CD4-positive, alpha-beta memory T cell (primary cell): ENCODE results near the gene PRDM16. TPM values are rescaled to one million over a fixed set of nuclear protein-coding genes. Genes with fewer than 3 reads are reported as not detected.

Experiments
- CTCF ChIA-PET: fragments of 350-600 bp; sonication (Branson Sonifier 250); formaldehyde crosslinking; loops from one replicate; lab custom pipeline; 2021; ENCODE audit warnings: inconsistent platforms; ENCODE audit not compliant: partially characterized antibody; lab: Charles Lee
- POLR2A ChIA-PET: fragments of 350-600 bp; sonication (Branson Sonifier 250); formaldehyde crosslinking; loops from one replicate; lab custom pipeline; 2021; ENCODE audit not compliant: partially characterized antibody; lab: Charles Lee
- DNase-seq, 5 donors: peaks; one replicate each; pipeline versions ENCODE4 v3.0.0 to v3.0.0-alpha.2; 2020 to 2022; ENCODE audit warnings: mixed read lengths in 1 of 5
- H3K27ac ChIP-seq: one replicate; pipeline ENCODE4 v1.7.0; 2013; ENCODE audit warnings: low read depth, low read length
- H3K27me3 ChIP-seq: 2 replicates; pipeline ENCODE4 v1.7.0; 2013; ENCODE audit warnings: mild to moderate bottlenecking, low read length, moderate library complexity; ENCODE audit not compliant: insufficient read depth
- H3K36me3 ChIP-seq: 2 replicates; pipeline ENCODE4 v1.7.0; 2013; ENCODE audit warnings: mild to moderate bottlenecking, low read length, moderate library complexity; ENCODE audit not compliant: insufficient read depth
- H3K4me1 ChIP-seq: 2 replicates; pipeline ENCODE4 v1.7.0; 2013; ENCODE audit warnings: mild to moderate bottlenecking, low read length, moderate library complexity; ENCODE audit not compliant: insufficient read depth
- H3K4me3 ChIP-seq, 2 donors: one replicate each; pipeline ENCODE4 v1.7.0; 2013; ENCODE audit warnings: low read length in 2 of 2, mild to moderate bottlenecking in 1 of 2
- H3K9me3 ChIP-seq, 2 donors: one replicate each; pipeline ENCODE4 v1.7.0; 2013; ENCODE audit warnings: low read length in 2 of 2, control low read depth in 1 of 2; ENCODE audit not compliant: control insufficient read depth in 1 of 2
- H3K27ac Mint-ChIP-seq, 7 donors: one replicate each; pipeline ENCODE4 v1.8.0; 2020 to 2021; ENCODE audit warnings: mixed read lengths in 7 of 7, mild to moderate bottlenecking in 6 of 7, inconsistent platforms in 3 of 7, moderate library complexity in 3 of 7
- H3K27me3 Mint-ChIP-seq, 2 donors: one replicate each; pipeline ENCODE4 v1.8.0; 2020 to 2021; ENCODE audit warnings: mixed read lengths in 2 of 2
- H3K36me3 Mint-ChIP-seq, 2 donors: one replicate each; pipeline ENCODE4 v1.8.0; 2020 to 2021; ENCODE audit warnings: mixed read lengths in 2 of 2, inconsistent platforms in 1 of 2, mild to moderate bottlenecking in 1 of 2
- H3K4me1 Mint-ChIP-seq, 4 donors: one replicate each; pipeline ENCODE4 v1.8.0; 2020 to 2021; ENCODE audit warnings: mixed read lengths in 4 of 4, mild to moderate bottlenecking in 1 of 4
- H3K4me3 Mint-ChIP-seq, 8 donors: one replicate each; pipeline ENCODE4 v1.8.0; 2020 to 2021; ENCODE audit warnings: mixed read lengths in 8 of 8, mild to moderate bottlenecking in 7 of 8, moderate library complexity in 6 of 8, inconsistent platforms in 3 of 8
- H3K9me3 Mint-ChIP-seq, 8 donors: one replicate each; pipeline ENCODE4 v1.8.0; 2020 to 2021; ENCODE audit warnings: mixed read lengths in 8 of 8, mild to moderate bottlenecking in 5 of 8, inconsistent platforms in 3 of 8, moderate library complexity in 1 of 8
- intact Hi-C: fragments of 100-400 bp; cut with micrococcal nuclease; formaldehyde crosslinking; loops from one replicate; pipeline ENCODE4 v1.15.1; 2023
- polyA plus RNA-seq, 2 donors: library from polyadenylated mRNA; unstranded; fragments of 300-500 nt; fragmentation: Illumina TruSeq; gene quantifications; one replicate each; pipeline ENCODE4 v1.2.3, GENCODE V29; 2021
- total RNA-seq, 2 experiments: library from RNA; stranded (reverse); gene quantifications; one replicate each; pipeline ENCODE4 v1.2.3, GENCODE V29; 2021

Gene PRDM16
- total and polyA plus RNA-seq, 4 experiments from 2014 or later: not detected

GRCh38 chr1:3249231-3249630 lies 180.2 kb downstream of the PRDM16 start:
- Mint-ChIP-seq H3K4me3 (no peak overlapping the region), H3K36me3 (no peaks in the 10 kb centered on the region), H3K27me3 (peaks cover 2 to 8% of the 10 kb centered on the region in 2 donors), H3K27ac (no peak overlapping the region), H3K4me1 (peaks cover 0 to 3% (median 0%) of the 10 kb centered on the region in 4 donors), H3K9me3 (no peaks in the 10 kb centered on the region)
- CTCF ChIA-PET: interaction anchor here (0.6 kb wide), 1 partner anchor 176 kb away, joined by 3 read pairs; no protein-coding TSS in a partner anchor
- no peaks in the 10 kb centered on the region for H3K36me3 ChIP-seq
- no peaks in the 10 kb centered on the region for H3K4me1 ChIP-seq
- no peaks in the 10 kb centered on the region for H3K27me3 ChIP-seq
- no peaks in the 10 kb centered on the region for H3K9me3 ChIP-seq
- no peak overlapping the region for H3K4me3 ChIP-seq
- H3K27ac ChIP-seq: no peak overlapping the region
- DNase-seq: no peak
- intact Hi-C loops: no loop called here
- POLR2A ChIA-PET: no interaction called here

GRCh38 chr1:3249631-3250501 lies 180.9 kb downstream of the PRDM16 start:
- peaks cover 2 to 8% of the 10 kb centered on the region in 2 donors for H3K27me3 Mint-ChIP-seq
- H3K9me3 ChIP-seq: no peaks in the 10 kb centered on the region
- no peaks in the 10 kb centered on the region for H3K36me3 Mint-ChIP-seq
- ChIA-PET POLR2A (no interaction called here), CTCF (interaction anchor here (0.6 kb wide), 1 partner anchor 175 kb away, joined by 3 read pairs; no protein-coding TSS in a partner anchor)
- no peak overlapping the region for H3K4me3 Mint-ChIP-seq
- peaks cover 0 to 3% (median 0%) of the 10 kb centered on the region in 4 donors for H3K4me1 Mint-ChIP-seq
- H3K27ac ChIP-seq: no peak overlapping the region
- H3K27ac Mint-ChIP-seq: no peak overlapping the region
- H3K27me3 ChIP-seq: no peaks in the 10 kb centered on the region
- H3K4me1 ChIP-seq: no peaks in the 10 kb centered on the region
- no peak overlapping the region for H3K4me3 ChIP-seq
- DNase-seq: no peak
- H3K36me3 ChIP-seq: no peaks in the 10 kb centered on the region
- H3K9me3 Mint-ChIP-seq: no peaks in the 10 kb centered on the region
- intact Hi-C loops: no loop called here

- H3K27me3 Mint-ChIP-seq: peaks cover 2 to 8% of the 10 kb centered on the region in 2 donors
- H3K27ac Mint-ChIP-seq: no peak overlapping the region
- H3K9me3 Mint-ChIP-seq: no peaks in the 10 kb centered on the region
- no peaks in the 10 kb centered on the region for H3K4me1 ChIP-seq
- no peak overlapping the region for H3K4me3 ChIP-seq
- H3K36me3 ChIP-seq: no peaks in the 10 kb centered on the region
- no peak for DNase-seq
- H3K4me1 Mint-ChIP-seq: peaks cover 0 to 3% (median 0%) of the 10 kb centered on the region in 4 donors
- no peak overlapping the region for H3K4me3 Mint-ChIP-seq
- ChIA-PET CTCF (no interaction called here), POLR2A (no interaction called here)
- H3K27me3 ChIP-seq: no peaks in the 10 kb centered on the region
- H3K36me3 Mint-ChIP-seq: no peaks in the 10 kb centered on the region
- H3K27ac ChIP-seq: no peak overlapping the region
- intact Hi-C loops: no loop called here
- H3K9me3 ChIP-seq: no peaks in the 10 kb centered on the region
These were observed 181.6 kb downstream of the PRDM16 start for GRCh38 chr1:3250624-3251023.

GRCh38 chr1:3251099-3251806 lies 182.2 kb downstream of the PRDM16 start:
- peaks cover 0 to 2% (median 0%) of the 10 kb centered on the region in 8 donors for H3K9me3 Mint-ChIP-seq
- H3K4me1 Mint-ChIP-seq: peaks cover 0 to 3% (median 0%) of the 10 kb centered on the region in 4 donors
- H3K9me3 ChIP-seq: no peaks in the 10 kb centered on the region
- intact Hi-C loops: no loop called here
- no peak overlapping the region for H3K4me3 ChIP-seq
- no peaks in the 10 kb centered on the region for H3K27me3 ChIP-seq
- H3K27ac Mint-ChIP-seq: no peak overlapping the region
- H3K36me3 Mint-ChIP-seq: no peaks in the 10 kb centered on the region
- no peak for DNase-seq
- peaks cover 2 to 8% of the 10 kb centered on the region in 2 donors for H3K27me3 Mint-ChIP-seq
- no peaks in the 10 kb centered on the region for H3K36me3 ChIP-seq
- no peak overlapping the region for H3K27ac ChIP-seq
- H3K4me3 Mint-ChIP-seq: no peak overlapping the region
- ChIA-PET POLR2A (no interaction called here), CTCF (no interaction called here)
- no peaks in the 10 kb centered on the region for H3K4me1 ChIP-seq

GRCh38 chr1:3251807-3252428 lies 182.9 kb downstream of the PRDM16 start:
- Mint-ChIP-seq H3K36me3 (no peaks in the 10 kb centered on the region), H3K27ac (no peak overlapping the region), H3K4me3 (no peak overlapping the region), H3K4me1 (peaks cover 0 to 3% (median 0%) of the 10 kb centered on the region in 4 donors), H3K9me3 (peaks cover 0 to 4% (median 0%) of the 10 kb centered on the region in 8 donors), H3K27me3 (peaks cover 2 to 6% of the 10 kb centered on the region in 2 donors)
- Histone ChIP-seq H3K9me3 (no peaks in the 10 kb centered on the region), H3K27ac (no peak overlapping the region), H3K4me1 (no peaks in the 10 kb centered on the region), H3K4me3 (no peak overlapping the region), H3K36me3 (no peaks in the 10 kb centered on the region), H3K27me3 (no peaks in the 10 kb centered on the region)
- ChIA-PET POLR2A (no interaction called here), CTCF (no interaction called here)
- DNase-seq: no peak
- intact Hi-C loops: no loop called here

GRCh38 chr1:3255680-3256079 lies 186.7 kb downstream of the PRDM16 start:
- Mint-ChIP-seq H3K27me3 (peaks cover 1 to 3% of the 10 kb centered on the region in 2 donors), H3K4me3 (no peak overlapping the region), H3K36me3 (no peaks in the 10 kb centered on the region), H3K27ac (no peak overlapping the region), H3K9me3 (peaks cover 0 to 6% (median 1%) of the 10 kb centered on the region in 8 donors), H3K4me1 (no peaks in the 10 kb centered on the region)
- Histone ChIP-seq H3K27me3 (no peaks in the 10 kb centered on the region), H3K4me1 (no peaks in the 10 kb centered on the region), H3K4me3 (no peak overlapping the region), H3K27ac (no peak overlapping the region), H3K9me3 (no peaks in the 10 kb centered on the region), H3K36me3 (no peaks in the 10 kb centered on the region)
- ChIA-PET POLR2A (no interaction called here), CTCF (no interaction called here)
- intact Hi-C loops: no loop called here
- no peak for DNase-seq

- Histone ChIP-seq H3K4me3 (no peak overlapping the region), H3K27me3 (no peaks in the 10 kb centered on the region), H3K36me3 (no peaks in the 10 kb centered on the region), H3K9me3 (no peaks in the 10 kb centered on the region), H3K27ac (no peak overlapping the region), H3K4me1 (no peaks in the 10 kb centered on the region)
- POLR2A ChIA-PET: no interaction called here
- H3K4me3 Mint-ChIP-seq: no peak overlapping the region
- intact Hi-C loops: no loop called here
- H3K9me3 Mint-ChIP-seq: peaks cover 0 to 6% (median 1%) of the 10 kb centered on the region in 8 donors
- no peak for DNase-seq
- no peak overlapping the region for H3K27ac Mint-ChIP-seq
- no peaks in the 10 kb centered on the region for H3K4me1 Mint-ChIP-seq
- no peaks in the 10 kb centered on the region for H3K36me3 Mint-ChIP-seq
- H3K27me3 Mint-ChIP-seq: peaks cover 0 to 3% of the 10 kb centered on the region in 2 donors
- CTCF ChIA-PET: no interaction called here
These were observed 188.8 kb downstream of the PRDM16 start for GRCh38 chr1:3257788-3258187.
